Gastrocnemius medialis (tissue), 4 donors: ENCODE results near the gene KCTD5. TPM values are rescaled to one million over a fixed set of nuclear protein-coding genes. Genes with fewer than 3 reads are reported as not detected.
"Not testable (repeated sequence)": the region's sequence is repeated elsewhere in the genome, so short reads cannot be mapped to it uniquely, and the experiment has no call there.

ENCODE experiments used
- ATAC-seq, 2 donors: fragments of 150-250 bp; one replicate each; pipeline ENCODE4 v1.9.1; 2016
- DNase-seq, 2 donors: peaks; one replicate each; pipeline ENCODE4 v3.0.0-alpha.2; 2019
- H3K27ac ChIP-seq, 4 donors: fragments of 200-600 bp; sonication (generic); 1 replicate in 1 of 4; 2 replicates in 3 of 4; pipeline ENCODE4 v1.5.1; 2016 to 2018; ENCODE audit warnings: mild to moderate bottlenecking in 2 of 4, moderate library complexity in 1 of 4
- H3K27me3 ChIP-seq, 3 donors: fragments of 200-600 bp; sonication (generic) in 2 of 3; 1 replicate in 1 of 3; 2 replicates in 2 of 3; pipeline versions ENCODE4 v1.5.1 to v1.6.0; 2016 to 2019; ENCODE audit warnings: mild to moderate bottlenecking in 1 of 3, moderate library complexity in 1 of 3
- H3K36me3 ChIP-seq, 2 donors: fragments of 200-600 bp; sonication (generic) in 1 of 2; one replicate each; pipeline ENCODE4 v1.5.1; 2017 to 2018
- H3K4me1 ChIP-seq, 2 donors: fragments of 200-600 bp; sonication (generic) in 1 of 2; one replicate each; pipeline ENCODE4 v1.5.1; 2016 to 2017; ENCODE audit warnings: mild to moderate bottlenecking in 2 of 2
- H3K4me3 ChIP-seq, 4 donors: fragments of 200-600 bp; sonication (generic) in 3 of 4; 1 replicate in 1 of 4; 2 replicates in 3 of 4; pipeline ENCODE4 v1.5.1; 2016 to 2019; ENCODE audit warnings: mild to moderate bottlenecking in 2 of 4
- H3K9me3 ChIP-seq, 3 donors: fragments of 200-600 bp; sonication (generic) in 2 of 3; 1 replicate in 1 of 3; 2 replicates in 2 of 3; pipeline ENCODE4 v1.5.1; 2016 to 2019
- CTCF ChIP-seq, 5 experiments: fragments of 450-650 bp in 3 of 5; fragments of 200-600 bp in 2 of 5; sonication (generic) in 2 of 5; IDR thresholded peaks in 4 of 5; conservative IDR thresholded peaks in 1 of 5; 1 replicate in 4 of 5; 2 replicates in 1 of 5; pipeline ENCODE4 v1.5.1; 2016 to 2019; ENCODE audit warnings: antibody characterized with exemption in 5 of 5, mild to moderate bottlenecking in 3 of 5, moderate library complexity in 3 of 5
- POLR2A ChIP-seq, 2 donors: fragments of 450-650 bp; IDR thresholded peaks; one replicate each; pipeline ENCODE4 v1.6.1; 2017; ENCODE audit warnings: antibody characterized with exemption in 2 of 2, mild to moderate bottlenecking in 2 of 2, moderate library complexity in 2 of 2
- in situ Hi-C, 4 donors: fragments of 200-750 bp; cut with MboI; loops; one replicate each; pipeline versions ENCODE4 v1.15.0 to v1.8.0; 2017; ENCODE audit warnings: low sequenced_read_pairs in 4 of 4
- intact Hi-C: fragments of 100-400 bp; cut with DNase I; formaldehyde crosslinking; loops from one replicate; pipeline ENCODE4 v1.15.1; 2023; ENCODE audit warnings: low total_unique reads
- total RNA-seq, 4 donors: library from RNA; depleted of rRNA; stranded (reverse); fragments of >200 nt; gene quantifications; one replicate each; pipeline versions ENCODE4 v1.1.0 to v1.2.3, GENCODE V29; 2016

Gene KCTD5
- total RNA-seq, 4 donors from 2014 or later = 13.6 to 23.8 (median 14.7) TPM

GRCh38 chr16:2673066-2673999, 9.0 kb upstream of the KCTD5 start:
- Histone ChIP-seq H3K4me1 (peaks cover 26 to 32% of the 10 kb centered on the region in 2 donors), H3K4me3 (peak overlapping the region; percentile 58 to 89 (median 72)), H3K36me3 (peaks cover 0 to 12% of the 10 kb centered on the region in 2 donors), H3K27me3 (no peaks in the 10 kb centered on the region), H3K27ac (peak overlapping the region; percentile 79 to 86 (median 82)), H3K9me3 (no peaks in the 10 kb centered on the region)
- in situ Hi-C loops (no loop called here), intact Hi-C loops (loop anchor here (1.0 to 10.0 kb wide), 4 partner anchors 30 to 516 kb away; partner anchors contain the start of genes CEMP1, PDPK1 and TRAF7)
- TF ChIP-seq POLR2A (IDR thresholded peaks at IDR 0.05) = peak; percentile 67 to 69
- no peak for TF ChIP-seq CTCF (IDR thresholded peaks at IDR 0.05 in 4 of 5, conservative IDR thresholded peaks at IDR 0.05 in 1 of 5)
- DNase-seq = peak; percentile 91 to 96
- ATAC-seq = peak; percentile 70 to 84

GRCh38 chr16:2675021-2675420, 7.3 kb upstream of the KCTD5 start:
- H3K27me3 ChIP-seq = no peaks in the 10 kb centered on the region
- H3K4me1 ChIP-seq = peaks cover 27 to 29% of the 10 kb centered on the region in 2 donors
- intact Hi-C loops (loop anchor here (10.0 kb wide), 2 partner anchors 140 to 190 kb away; partner anchors contain the start of genes CEMP1 and PDPK1), in situ Hi-C loops (no loop called here)
- no peak for TF ChIP-seq CTCF (IDR thresholded peaks at IDR 0.05 in 4 of 5, conservative IDR thresholded peaks at IDR 0.05 in 1 of 5)
- no peak for TF ChIP-seq POLR2A (IDR thresholded peaks at IDR 0.05)
- H3K36me3 ChIP-seq = no peaks in the 10 kb centered on the region
- ATAC-seq (no peak), DNase-seq (no peak)
- H3K27ac ChIP-seq = peak overlapping the region in 3 of 4 donors; percentile 3 to 83 (median 15)
- no peak overlapping the region for H3K4me3 ChIP-seq
- H3K9me3 ChIP-seq = no peaks in the 10 kb centered on the region

- ATAC-seq = no peak
- H3K4me1 ChIP-seq = peaks cover 21 to 27% of the 10 kb centered on the region in 2 donors
- in situ Hi-C loops = no loop called here
- H3K36me3 ChIP-seq = no peaks in the 10 kb centered on the region
- no peak for TF ChIP-seq CTCF (IDR thresholded peaks at IDR 0.05 in 4 of 5, conservative IDR thresholded peaks at IDR 0.05 in 1 of 5)
- TF ChIP-seq POLR2A (IDR thresholded peaks at IDR 0.05) = no peak
- DNase-seq = no peak
- intact Hi-C loops = loop anchor here (10.0 kb wide), 2 partner anchors 141 to 189 kb away; partner anchors contain the start of genes CEMP1 and PDPK1
- H3K9me3 ChIP-seq = no peaks in the 10 kb centered on the region
- no peak overlapping the region for H3K4me3 ChIP-seq
- H3K27me3 ChIP-seq = no peaks in the 10 kb centered on the region
- peak overlapping the region in 1 of 4 donors; percentile 83 for H3K27ac ChIP-seq
These were observed 6.6 kb upstream of the KCTD5 start for GRCh38 chr16:2675714-2676113.

GRCh38 chr16:2676937-2677336, 5.4 kb upstream of the KCTD5 start:
- H3K4me3 ChIP-seq, H3K36me3 ChIP-seq, DNase-seq, H3K27me3 ChIP-seq, H3K9me3 ChIP-seq, in situ Hi-C loops, ATAC-seq: not testable (repeated sequence)
- peak overlapping the region; percentile 79 to 87 (median 82) for H3K27ac ChIP-seq
- H3K4me1 ChIP-seq = peaks cover 28 to 29% of the 10 kb centered on the region in 2 donors
- intact Hi-C loops = loop anchor here (10.0 kb wide), 2 partner anchors 142 to 188 kb away; partner anchors contain the start of genes CEMP1 and PDPK1

GRCh38 chr16:2678206-2678965, 3.9 kb upstream of the KCTD5 start:
- in situ Hi-C loops, H3K4me3 ChIP-seq, H3K36me3 ChIP-seq, H3K9me3 ChIP-seq, H3K27me3 ChIP-seq: not testable (repeated sequence)
- DNase-seq (peak; percentile 38 to 84), ATAC-seq (peak; percentile 18 to 44)
- Histone ChIP-seq H3K27ac (peak overlapping the region; percentile 79 to 87 (median 82)), H3K4me1 (peaks cover 21 to 23% of the 10 kb centered on the region in 2 donors)
- intact Hi-C loops = loop anchor here (10.0 kb wide), 2 partner anchors 144 to 186 kb away; partner anchors contain the start of genes CEMP1 and PDPK1

- DNase-seq (peak in 1 of 2 donors; percentile 85), ATAC-seq (peak; percentile 1 to 34)
- H3K27me3 ChIP-seq, H3K36me3 ChIP-seq, H3K9me3 ChIP-seq, H3K4me3 ChIP-seq, in situ Hi-C loops: not testable (repeated sequence)
- intact Hi-C loops = loop anchor here (10.0 kb wide), 2 partner anchors 145 to 185 kb away; partner anchors contain the start of genes CEMP1 and PDPK1
- Histone ChIP-seq H3K27ac (peak overlapping the region; percentile 82 to 95 (median 89)), H3K4me1 (peaks cover 23 to 28% of the 10 kb centered on the region in 2 donors)
These were observed 2.4 kb upstream of the KCTD5 start for GRCh38 chr16:2679902-2680301.

- H3K27me3 ChIP-seq, DNase-seq, intact Hi-C loops, in situ Hi-C loops, H3K36me3 ChIP-seq, H3K9me3 ChIP-seq, H3K4me3 ChIP-seq: not testable (repeated sequence)
- Histone ChIP-seq H3K27ac (peak overlapping the region; percentile 82 to 95 (median 89)), H3K4me1 (peaks cover 23 to 28% of the 10 kb centered on the region in 2 donors)
- ATAC-seq = peak in 1 of 2 donors; percentile 5
These were observed 2.0 kb upstream of the KCTD5 start for GRCh38 chr16:2680360-2680759.

GRCh38 chr16:2683041-2683440, 718 bp downstream of the KCTD5 start:
- intact Hi-C loops, H3K36me3 ChIP-seq, ATAC-seq, H3K9me3 ChIP-seq, DNase-seq, in situ Hi-C loops, H3K27me3 ChIP-seq: not testable (repeated sequence)
- Histone ChIP-seq H3K4me3 (peak overlapping the region; percentile 68 to 98 (median 78)), H3K4me1 (peaks cover 20 to 24% of the 10 kb centered on the region in 2 donors), H3K27ac (peak overlapping the region; percentile 82 to 95 (median 89))
